NAMALWA (cell line): ENCODE measurements around the gene OR4F15.
A peak's percentile ranks its signal among the peaks of the same experiment; 100 is the strongest.
"Not testable (repeated sequence)": the region's sequence is repeated elsewhere in the genome, so short reads cannot be mapped to it uniquely, and the experiment has no call there.

Experiments
- DNase-seq: peaks from one replicate; pipeline ENCODE4 v3.0.0-alpha.2; 2015; ENCODE audit warnings: low spot score

Gene OR4F15

GRCh38 chr15:101811902-101812301 is at the start of gene OR4F15:
OR4F15 (plus strand) TSS chr15:101812202; CDS start chr15:101818187, 5,985 bp downstream.
- no peak for DNase-seq

GRCh38 chr15:101764669-101765339 is 47.2 kb upstream of the OR4F15 start:
- not testable (repeated sequence) for DNase-seq

GRCh38 chr15:101765340-101765671 is 46.7 kb upstream of the OR4F15 start:
- DNase-seq: not testable (repeated sequence)

GRCh38 chr15:101765772-101766456 is 46.1 kb upstream of the OR4F15 start:
- no peak for DNase-seq

GRCh38 chr15:101767083-101767640 is 44.8 kb upstream of the OR4F15 start:
- not testable (repeated sequence) for DNase-seq

GRCh38 chr15:101772921-101773320 is 39.1 kb upstream of the OR4F15 start:
- no peak for DNase-seq

- DNase-seq: peak; percentile 47
Measured at GRCh38 chr15:101773496-101774100, 38.4 kb upstream of the OR4F15 start.

GRCh38 chr15:101775136-101775535 is 36.9 kb upstream of the OR4F15 start:
- no peak for DNase-seq

GRCh38 chr15:101778576-101778975 is 33.4 kb upstream of the OR4F15 start:
- DNase-seq: not testable (repeated sequence)

- not testable (repeated sequence) for DNase-seq
Measured at GRCh38 chr15:101780225-101780624, 31.8 kb upstream of the OR4F15 start.

GRCh38 chr15:101781928-101782327 is 30.1 kb upstream of the OR4F15 start:
- DNase-seq: peak; percentile 51

- DNase-seq: no peak
Measured at GRCh38 chr15:101784644-101785043, 27.4 kb upstream of the OR4F15 start.

- DNase-seq: not testable (repeated sequence)
Measured at GRCh38 chr15:101786422-101786821, 25.6 kb upstream of the OR4F15 start.

GRCh38 chr15:101788001-101788400 is 24.0 kb upstream of the OR4F15 start:
- not testable (repeated sequence) for DNase-seq

GRCh38 chr15:101788503-101789269 is 23.3 kb upstream of the OR4F15 start:
- not testable (repeated sequence) for DNase-seq

GRCh38 chr15:101790748-101791147 is 21.3 kb upstream of the OR4F15 start:
- DNase-seq: not testable (repeated sequence)

GRCh38 chr15:101793981-101794380 is 18.0 kb upstream of the OR4F15 start:
- not testable (repeated sequence) for DNase-seq

GRCh38 chr15:101795455-101795854 is 16.5 kb upstream of the OR4F15 start:
- DNase-seq: no peak

- no peak for DNase-seq
Measured at GRCh38 chr15:101799665-101800064, 12.3 kb upstream of the OR4F15 start.

GRCh38 chr15:101801048-101801447 is 11.0 kb upstream of the OR4F15 start:
- no peak for DNase-seq

- no peak for DNase-seq
Measured at GRCh38 chr15:101803209-101803608, 8.8 kb upstream of the OR4F15 start, which contains the start of gene OR4F6. OR4F6 (plus strand) TSS chr15:101803509; CDS start chr15:101805720, 2,211 bp downstream.

GRCh38 chr15:101803676-101804075 is 8.3 kb upstream of the OR4F15 start:
- no peak for DNase-seq
